ENCODE data around the gene GYS1. TPM values are rescaled to one million over a fixed set of nuclear protein-coding genes. Genes with fewer than 3 reads are reported as not detected.

GYS1 gene
- total RNA-seq, 1 experiment from 2014 or later, result 38.6 TPM

- Histone ChIP-seq H3K27ac (ENCODE audit: low read length) (no peak overlapping the region), H3K79me2 (ENCODE audit: low read length) (peaks cover 35% of the 10 kb centered on the region), H3K36me3 (ENCODE audit: low read depth, low read length) (peaks cover 6% of the 10 kb centered on the region), H3K27me3 (ENCODE audit: low read length) (no peaks in the 10 kb centered on the region), H3K4me3 (ENCODE audit: low read length) (no peak overlapping the region), H4K20me1 (ENCODE audit: low read length) (0 out of 2 replicates have a peak, but pooled peaks cover 4% of the 10 kb centered on the region), H3F3A (ENCODE audit: low read length, unreplicated experiment) (no peaks in the 10 kb centered on the region), H3K4me2 (ENCODE audit: low read length) (no peak overlapping the region), H3K4me1 (ENCODE audit: insufficient read depth, low read length) (peaks cover 6% of the 10 kb centered on the region; the same call in 1 of the 2 replicates), H3K9me2 (replicated peaks; ENCODE audit: low read length) (no peaks in the 10 kb centered on the region), H2AFZ (ENCODE audit: low read length) (no peak overlapping the region), H3K9me3 (ENCODE audit: low read length) (no peaks in the 10 kb centered on the region), H3K9ac (ENCODE audit: low read length) (no peak overlapping the region)
- ATAC-seq (peak; percentile 45; the same call in 1 of the 2 replicates), DNase-seq (peak; percentile 51)
- BruUV-seq (replicated peaks), result no TSS peak
- no peak for TF ChIP-seq EZH2 (IDR thresholded peaks at IDR 0.05; ENCODE audit: low read length, unreplicated experiment)
- no peak for TF ChIP-seq EZH2phosphoT487 (IDR thresholded peaks at IDR 0.05; ENCODE audit: borderline replicate concordance, low read length)
- TF ChIP-seq CTCF (conservative IDR thresholded peaks at IDR 0.05; ENCODE audit: low read depth, low read length), result peak; percentile 68
- POLR2A ChIA-PET (ENCODE audit: unreplicated experiment), result no interaction called here
- intact Hi-C loops (cut with micrococcal nuclease), result loop anchor here (10.0 kb wide), 1 partner anchor 75 kb away; the partner anchor contains the start of gene KCNA7
- CTCF ChIA-PET, result interaction anchor here (0.5 to 1.3 kb wide), 3 partner anchors 74 to 773 kb away, joined by 5 to 6 read pairs (median 6); no protein-coding TSS in a partner anchor
Observed at GRCh38 chr19:48999481-49000325, 6.6 kb upstream of the GYS1 start.

- CTCF ChIA-PET, result interaction anchor here (0.7 to 0.8 kb wide), 2 partner anchors 19 to 100 kb away, joined by 3 to 9 read pairs; no protein-coding TSS in a partner anchor
- peak; percentile 71 for TF ChIP-seq CTCF (conservative IDR thresholded peaks at IDR 0.05; ENCODE audit: low read depth, low read length)
- no peak for TF ChIP-seq EZH2 (IDR thresholded peaks at IDR 0.05; ENCODE audit: low read length, unreplicated experiment)
- no TSS peak for BruUV-seq (replicated peaks)
- Histone ChIP-seq H3K4me1 (ENCODE audit: insufficient read depth, low read length) (peaks cover 6% of the 10 kb centered on the region; the same call in 1 of the 2 replicates), H3F3A (ENCODE audit: low read length, unreplicated experiment) (no peaks in the 10 kb centered on the region), H3K4me2 (ENCODE audit: low read length) (no peak overlapping the region), H3K9ac (ENCODE audit: low read length) (no peak overlapping the region), H3K9me3 (ENCODE audit: low read length) (no peaks in the 10 kb centered on the region), H3K9me2 (replicated peaks; ENCODE audit: low read length) (no peaks in the 10 kb centered on the region), H2AFZ (ENCODE audit: low read length) (no peak overlapping the region), H3K79me2 (ENCODE audit: low read length) (peaks cover 46% of the 10 kb centered on the region), H4K20me1 (ENCODE audit: low read length) (0 out of 2 replicates have a peak, but pooled peaks cover 4% of the 10 kb centered on the region), H3K27me3 (ENCODE audit: low read length) (no peaks in the 10 kb centered on the region), H3K27ac (ENCODE audit: low read length) (no peak overlapping the region), H3K4me3 (ENCODE audit: low read length) (no peak overlapping the region), H3K36me3 (ENCODE audit: low read depth, low read length) (no peaks in the 10 kb centered on the region; the same call in 1 of the 2 replicates)
- DNase-seq (peak; percentile 63), ATAC-seq (no peak)
- POLR2A ChIA-PET (ENCODE audit: unreplicated experiment), result no interaction called here
- intact Hi-C loops (cut with micrococcal nuclease), result loop anchor here (10.0 kb wide), 1 partner anchor 77 kb away; the partner anchor contains the start of gene KCNA7
Observed at GRCh38 chr19:48997972-48998371, 4.9 kb upstream of the GYS1 start.

Measured in PC-3 (cell line).